Spleen (tissue), 11 donors: ENCODE measurements around the gene SUN2. TPM values are rescaled to one million over a fixed set of nuclear protein-coding genes. Genes with fewer than 3 reads are reported as not detected.
A peak's percentile ranks its signal among the peaks of the same experiment; 100 is the strongest.

ENCODE experiments used
- DNase-seq: peaks from one replicate; pipeline ENCODE4 v3.0.0-alpha.2; 2020
- H3K27ac ChIP-seq, 8 donors: fragments of 200-600 bp; sonication (generic) in 7 of 8; 1 replicate in 4 of 8; 2 replicates in 4 of 8; pipeline versions ENCODE4 v1.5.0 to v1.8.0; 2016 to 2021; ENCODE audit warnings: inconsistent platforms in 4 of 8, mild to moderate bottlenecking in 4 of 8, moderate library complexity in 1 of 8
- H3K27me3 ChIP-seq, 7 donors: fragments of 200-600 bp; sonication (generic) in 6 of 7; replicated peaks in 1 of 7; 1 replicate in 4 of 7; 2 replicates in 3 of 7; pipeline versions ENCODE4 v1.5.0 to v1.8.0; 2016 to 2021; ENCODE audit warnings: inconsistent platforms in 3 of 7, mild to moderate bottlenecking in 1 of 7
- H3K36me3 ChIP-seq, 6 donors: fragments of 200-600 bp; sonication (generic) in 5 of 6; 1 replicate in 4 of 6; 2 replicates in 2 of 6; pipeline versions ENCODE4 v1.5.0 to v1.8.0; 2016 to 2021; ENCODE audit warnings: inconsistent platforms in 2 of 6
- H3K4me1 ChIP-seq, 6 donors: fragments of 200-600 bp; sonication (generic) in 5 of 6; 1 replicate in 3 of 6; 2 replicates in 3 of 6; pipeline versions ENCODE4 v1.5.0 to v1.8.0; 2016 to 2021; ENCODE audit warnings: inconsistent platforms in 3 of 6
- H3K4me3 ChIP-seq, 8 donors: fragments of 200-600 bp; sonication (generic) in 7 of 8; 1 replicate in 4 of 8; 2 replicates in 4 of 8; pipeline versions ENCODE4 v1.5.0 to v1.8.0; 2016 to 2021; ENCODE audit warnings: inconsistent platforms in 4 of 8, mild to moderate bottlenecking in 4 of 8, moderate library complexity in 2 of 8
- H3K9me3 ChIP-seq, 8 donors: fragments of 200-600 bp; sonication (generic) in 7 of 8; 1 replicate in 4 of 8; 2 replicates in 4 of 8; pipeline versions ENCODE4 v1.5.0 to v1.8.0; 2016 to 2021; ENCODE audit warnings: inconsistent platforms in 4 of 8
- POLR2A ChIP-seq, 3 donors: fragments of 450-650 bp; IDR thresholded peaks; one replicate each; pipeline ENCODE4 v1.5.1; 2017; ENCODE audit warnings: antibody characterized with exemption in 3 of 3, mild to moderate bottlenecking in 1 of 3
- POLR2AphosphoS5 ChIP-seq, 3 donors: sonication (generic); formaldehyde crosslinking; IDR thresholded peaks; one replicate each; pipeline ENCODE4 v1.5.1; 2017; ENCODE audit warnings: antibody characterized with exemption in 3 of 3
- WGBS, 5 donors: extraction: QIAGEN DNeasy Blood & Tissue Kit in 3 of 5; methylation state at CpG; one replicate each; pipeline versions ENCODE4 v1.1.5 to v1.1.7; 2013 to 2018; 5-methylcytosine and 5-hydroxymethylcytosine counted together
- intact Hi-C: fragments of 100-400 bp; cut with DNase I; formaldehyde crosslinking; loops from one replicate; pipeline ENCODE4 v1.15.0; 2023; ENCODE audit warnings: low total_unique reads
- polyA plus RNA-seq, 3 donors: library from polyadenylated mRNA; stranded (reverse); fragments of 200-250 nt; gene quantifications; one replicate each; pipeline ENCODE4 v1.2.1, GENCODE V29; 2013
- total RNA-seq, 7 donors: library from RNA; depleted of rRNA in 3 of 7; stranded (reverse); fragments of >200 nt in 3 of 7; fragmentation: NEBNext Ultra II Directional in 4 of 7; extraction: Animal tissue kit (Norgen Biotek cat#: 25700) in 4 of 7; gene quantifications; one replicate each; pipeline versions ENCODE4 v1.1.0 to v1.2.1, GENCODE V29; 2016 to 2021
- TF ChIP-seq, protein P1 (sequence below), 11 experiments: fragments of 200-600 bp in 7 of 11; fragments of 450-650 bp in 4 of 11; sonication (generic) in 4 of 11; IDR thresholded peaks in 8 of 11; conservative IDR thresholded peaks in 3 of 11; 1 replicate in 7 of 11; 2 replicates in 4 of 11; pipeline versions ENCODE4 v1.4.0 to v1.8.0; 2016 to 2021; ENCODE audit warnings: antibody characterized with exemption in 11 of 11, inconsistent platforms in 4 of 11, mild to moderate bottlenecking in 1 of 11
- donor health status: healthy with polysubstance abuse.
- donor health status: DM: no; HTN: no; CAD: no; lungs with moderate emphysema.
- donor health status: DM: no; HTN: no; CAD: no.
- donor health status: Bipolar disorder and iron deficiency.
- donor health status: healthy.
- donor health status: DM: no; HTN: no; CAD: no.
- donor health status: DM: yes; HTN: yes; CAD: no.

The SUN2 gene
- total and polyA plus RNA-seq, 10 donors = 35.4 to 455 (median 208) TPM

GRCh38 chr22:38759005-38759404 lies 3.2 kb upstream of the SUN2 start:
- Histone ChIP-seq H3K27ac (peak overlapping the region in 4 of 8 donors; percentile 27 to 99 (median 46)), H3K36me3 (no peaks in the 10 kb centered on the region), H3K9me3 (no peaks in the 10 kb centered on the region), H3K4me1 (peaks cover 21 to 64% (median 47%) of the 10 kb centered on the region in 6 donors), H3K27me3 (no peaks in the 10 kb centered on the region), H3K4me3 (no peak overlapping the region)
- DNase-seq = no peak
- intact Hi-C loops = no loop called here
- TF ChIP-seq POLR2A (IDR thresholded peaks at IDR 0.05) (no peak), POLR2AphosphoS5 (IDR thresholded peaks at IDR 0.05) (no peak)
- TF ChIP-seq, protein P1, sequence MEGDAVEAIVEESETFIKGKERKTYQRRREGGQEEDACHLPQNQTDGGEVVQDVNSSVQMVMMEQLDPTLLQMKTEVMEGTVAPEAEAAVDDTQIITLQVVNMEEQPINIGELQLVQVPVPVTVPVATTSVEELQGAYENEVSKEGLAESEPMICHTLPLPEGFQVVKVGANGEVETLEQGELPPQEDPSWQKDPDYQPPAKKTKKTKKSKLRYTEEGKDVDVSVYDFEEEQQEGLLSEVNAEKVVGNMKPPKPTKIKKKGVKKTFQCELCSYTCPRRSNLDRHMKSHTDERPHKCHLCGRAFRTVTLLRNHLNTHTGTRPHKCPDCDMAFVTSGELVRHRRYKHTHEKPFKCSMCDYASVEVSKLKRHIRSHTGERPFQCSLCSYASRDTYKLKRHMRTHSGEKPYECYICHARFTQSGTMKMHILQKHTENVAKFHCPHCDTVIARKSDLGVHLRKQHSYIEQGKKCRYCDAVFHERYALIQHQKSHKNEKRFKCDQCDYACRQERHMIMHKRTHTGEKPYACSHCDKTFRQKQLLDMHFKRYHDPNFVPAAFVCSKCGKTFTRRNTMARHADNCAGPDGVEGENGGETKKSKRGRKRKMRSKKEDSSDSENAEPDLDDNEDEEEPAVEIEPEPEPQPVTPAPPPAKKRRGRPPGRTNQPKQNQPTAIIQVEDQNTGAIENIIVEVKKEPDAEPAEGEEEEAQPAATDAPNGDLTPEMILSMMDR (IDR thresholded peaks at IDR 0.05 in 8 of 11, conservative IDR thresholded peaks at IDR 0.05 in 3 of 11) = no peak
- WGBS, 5 donors = 79 to 94% (median 87%) methylated on average over 7 of the region's 7 CpGs

DNA sequence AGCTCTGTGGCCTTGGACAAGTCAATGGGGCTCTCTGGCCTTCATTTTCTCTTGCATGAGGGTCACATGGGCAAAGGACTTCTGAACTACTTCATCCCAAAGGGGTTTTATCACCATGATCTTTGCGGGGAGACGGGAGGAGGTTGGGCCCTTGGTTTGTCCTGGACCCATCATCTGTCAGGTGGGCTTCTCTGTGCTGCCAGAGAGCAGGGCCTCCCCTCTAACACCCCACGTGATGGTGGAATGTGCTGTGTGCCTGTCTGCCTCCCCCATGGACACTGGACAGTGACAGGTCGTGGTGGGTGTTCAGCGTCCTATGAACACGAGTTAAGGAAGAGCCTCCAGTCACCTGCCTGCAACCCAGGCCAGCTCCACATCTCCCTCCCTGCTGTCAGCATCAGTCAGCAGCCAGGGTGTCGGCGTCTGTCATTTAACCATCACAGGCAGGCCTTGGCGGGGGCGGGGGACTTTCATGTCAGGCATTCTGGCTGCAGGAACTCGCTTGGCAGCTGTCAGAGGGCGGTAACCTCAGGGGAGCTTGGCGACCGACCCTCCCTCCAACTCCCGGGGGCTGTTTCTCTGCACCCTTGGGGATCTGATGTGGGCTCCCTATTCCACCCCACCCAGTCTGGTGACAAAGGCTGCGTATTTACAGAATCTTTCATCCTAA lies 2.6 kb upstream of the SUN2 start:
- 54 to 78% (median 70%) methylated on average over 10 to 16 of the region's 16 CpGs for WGBS, 5 donors
- DNase-seq = peak; percentile 84
- Histone ChIP-seq H3K27ac (peak overlapping the region in 5 of 8 donors; percentile 27 to 99 (median 62)), H3K36me3 (peaks cover 0 to 3% (median 0%) of the 10 kb centered on the region in 6 donors), H3K4me3 (no peak overlapping the region), H3K4me1 (peaks cover 27 to 70% (median 52%) of the 10 kb centered on the region in 6 donors), H3K9me3 (no peaks in the 10 kb centered on the region), H3K27me3 (no peaks in the 10 kb centered on the region)
- intact Hi-C loops = no loop called here
- TF ChIP-seq, protein P1 (IDR thresholded peaks at IDR 0.05 in 8 of 11, conservative IDR thresholded peaks at IDR 0.05 in 3 of 11) = no peak
- TF ChIP-seq POLR2AphosphoS5 (IDR thresholded peaks at IDR 0.05) = no peak
- TF ChIP-seq POLR2A (IDR thresholded peaks at IDR 0.05) = no peak

DNA sequence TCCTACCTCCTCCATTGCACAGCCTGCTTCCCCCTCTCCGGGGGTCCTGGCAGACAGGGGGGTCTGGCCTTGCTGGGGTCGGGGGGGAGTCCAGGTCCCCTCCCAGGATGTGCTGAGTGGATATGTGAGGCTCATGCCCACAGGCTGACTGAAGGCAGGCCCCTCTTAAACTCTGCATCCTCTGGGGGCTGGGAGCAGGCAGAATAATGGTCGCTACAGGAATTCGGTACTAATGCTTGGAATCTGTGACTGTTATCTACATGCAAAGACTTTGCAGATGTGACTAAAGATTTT lies 1.6 kb upstream of the SUN2 start:
- Histone ChIP-seq H3K27me3 (no peaks in the 10 kb centered on the region), H3K27ac (peak overlapping the region; percentile 69 to 100 (median 97)), H3K4me3 (peak overlapping the region in 3 of 8 donors; percentile 77 to 97 (median 92)), H3K36me3 (peaks cover 0 to 13% (median 4%) of the 10 kb centered on the region in 6 donors), H3K9me3 (no peaks in the 10 kb centered on the region), H3K4me1 (peaks cover 36 to 80% (median 62%) of the 10 kb centered on the region in 6 donors)
- WGBS, 5 donors = 46 to 71% (median 63%) methylated on average over 3 to 4 of the region's 4 CpGs
- TF ChIP-seq, protein P1 (IDR thresholded peaks at IDR 0.05 in 8 of 11, conservative IDR thresholded peaks at IDR 0.05 in 3 of 11) = no peak
- TF ChIP-seq POLR2AphosphoS5 (IDR thresholded peaks at IDR 0.05) (no peak), POLR2A (IDR thresholded peaks at IDR 0.05) (no peak)
- DNase-seq = no peak
- intact Hi-C loops = no loop called here

GRCh38 chr22:38756711-38757463 lies 1.1 kb upstream of the SUN2 start:
- intact Hi-C loops = no loop called here
- WGBS, 5 donors = 18 to 42% (median 24%) methylated on average over 17 of the region's 17 CpGs
- DNase-seq = peak; percentile 83
- H3K27ac ChIP-seq = peak overlapping the region; percentile 69 to 100 (median 97)
- H3K36me3 ChIP-seq = peaks cover 0 to 19% (median 9%) of the 10 kb centered on the region in 6 donors
- peaks cover 40 to 85% (median 68%) of the 10 kb centered on the region in 6 donors for H3K4me1 ChIP-seq
- peak overlapping the region; percentile 63 to 97 (median 84) for H3K4me3 ChIP-seq
- TF ChIP-seq POLR2AphosphoS5 (IDR thresholded peaks at IDR 0.05) = no peak
- TF ChIP-seq POLR2A (IDR thresholded peaks at IDR 0.05) = no peak
- TF ChIP-seq, protein P1 (IDR thresholded peaks at IDR 0.05 in 8 of 11, conservative IDR thresholded peaks at IDR 0.05 in 3 of 11) = no peak
- no peaks in the 10 kb centered on the region for H3K27me3 ChIP-seq
- H3K9me3 ChIP-seq = no peaks in the 10 kb centered on the region
